Neural cell (in vitro differentiated cells): ENCODE data around the gene KIAA2012.

Experiments
- EP300 ChIP-seq: fragments of 450-650 bp; conservative IDR thresholded peaks from 2 replicates; pipeline ENCODE4 v1.6.1; 2014; ENCODE audit warnings: antibody characterized with exemption, mild to moderate bottlenecking, moderate library complexity; ENCODE audit not compliant: poor library complexity, severe bottlenecking
- EZH2 ChIP-seq: fragments of 200-600, 300-800 bp; shearing (Covaris generic), sonication (generic); IDR thresholded peaks from 2 replicates; pipeline ENCODE4 v1.6.1; 2014; ENCODE audit warnings: antibody characterized with exemption, low read length, borderline replicate concordance, mild to moderate bottlenecking; ENCODE audit not compliant: insufficient read depth, poor library complexity, severe bottlenecking
- MXI1 ChIP-seq: fragments of 450-650 bp; conservative IDR thresholded peaks from 2 replicates; pipeline ENCODE4 v1.6.1; 2014; ENCODE audit warnings: antibody characterized with exemption, mild to moderate bottlenecking; ENCODE audit not compliant: poor library complexity, severe bottlenecking
- POLR2AphosphoS5 ChIP-seq: IDR thresholded peaks from 2 replicates; pipeline ENCODE4 v1.6.1; 2012
- REST ChIP-seq: IDR thresholded peaks from 2 replicates; pipeline ENCODE4 v1.6.1; 2012; ENCODE audit warnings: borderline replicate concordance
- TAF1 ChIP-seq: IDR thresholded peaks from 2 replicates; pipeline ENCODE4 v1.6.1; 2012; ENCODE audit warnings: low read depth
- TF ChIP-seq, protein P1 (sequence below): fragments of 450-650 bp; IDR thresholded peaks from 2 replicates; pipeline ENCODE4 v1.5.1; 2014; ENCODE audit warnings: antibody characterized with exemption, mild to moderate bottlenecking, moderate library complexity; ENCODE audit not compliant: poor library complexity, severe bottlenecking

DNA sequence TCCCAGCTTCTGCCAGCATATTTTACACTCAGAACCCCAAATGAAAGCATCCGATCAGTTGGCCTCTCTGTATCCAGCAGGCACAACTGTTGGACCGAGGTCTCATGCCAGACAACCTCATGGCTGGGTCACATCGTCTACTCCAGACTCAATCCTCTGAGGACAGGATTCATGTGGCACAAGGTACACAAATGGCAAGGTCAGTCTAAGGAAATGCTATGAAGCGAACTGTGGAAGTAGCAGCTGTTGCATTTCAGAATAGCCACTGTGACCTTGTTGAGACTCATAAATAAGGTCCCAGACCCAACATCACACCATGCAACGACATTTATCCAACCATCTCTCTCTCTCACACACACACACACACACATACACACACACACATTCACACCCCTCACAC, 46.5 kb upstream of the KIAA2012 start:
- TF ChIP-seq, protein P1, sequence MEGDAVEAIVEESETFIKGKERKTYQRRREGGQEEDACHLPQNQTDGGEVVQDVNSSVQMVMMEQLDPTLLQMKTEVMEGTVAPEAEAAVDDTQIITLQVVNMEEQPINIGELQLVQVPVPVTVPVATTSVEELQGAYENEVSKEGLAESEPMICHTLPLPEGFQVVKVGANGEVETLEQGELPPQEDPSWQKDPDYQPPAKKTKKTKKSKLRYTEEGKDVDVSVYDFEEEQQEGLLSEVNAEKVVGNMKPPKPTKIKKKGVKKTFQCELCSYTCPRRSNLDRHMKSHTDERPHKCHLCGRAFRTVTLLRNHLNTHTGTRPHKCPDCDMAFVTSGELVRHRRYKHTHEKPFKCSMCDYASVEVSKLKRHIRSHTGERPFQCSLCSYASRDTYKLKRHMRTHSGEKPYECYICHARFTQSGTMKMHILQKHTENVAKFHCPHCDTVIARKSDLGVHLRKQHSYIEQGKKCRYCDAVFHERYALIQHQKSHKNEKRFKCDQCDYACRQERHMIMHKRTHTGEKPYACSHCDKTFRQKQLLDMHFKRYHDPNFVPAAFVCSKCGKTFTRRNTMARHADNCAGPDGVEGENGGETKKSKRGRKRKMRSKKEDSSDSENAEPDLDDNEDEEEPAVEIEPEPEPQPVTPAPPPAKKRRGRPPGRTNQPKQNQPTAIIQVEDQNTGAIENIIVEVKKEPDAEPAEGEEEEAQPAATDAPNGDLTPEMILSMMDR, result no peak
- TF ChIP-seq TAF1 (no peak), EZH2 (no peak), POLR2AphosphoS5 (no peak), EP300 (no peak), MXI1 (no peak), REST (no peak)
